ENCODE measurements around the gene RBM43.

RBM43 gene

DNA sequence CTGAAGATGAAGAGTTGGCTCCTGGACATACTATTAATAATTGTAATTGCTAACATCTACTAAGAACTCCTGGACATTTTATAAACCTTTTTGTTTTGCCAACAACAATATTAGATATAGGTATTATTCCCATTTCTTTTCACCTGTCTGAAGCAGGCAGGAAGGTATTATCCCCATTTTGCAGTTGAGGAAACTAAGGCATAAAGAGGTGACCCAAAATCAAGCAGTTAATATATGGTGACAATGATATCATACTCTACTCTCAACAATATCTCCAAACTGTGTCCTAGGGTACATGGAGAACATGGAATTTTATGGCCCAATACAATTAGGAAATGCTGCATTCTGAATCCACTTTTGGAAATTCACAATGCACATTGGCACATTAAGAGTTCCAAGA lies 29.6 kb upstream of the RBM43 start:
- no peak for DNase-seq (ENCODE audit: low read depth)
- Histone ChIP-seq H3K9ac (ENCODE audit: low read length) (no peak overlapping the region), H3K9me3 (ENCODE audit: control insufficient read depth, low read length) (no peaks in the 10 kb centered on the region), H3K27me3 (replicated peaks; ENCODE audit: control insufficient read depth, insufficient read depth, low read length) (no peaks in the 10 kb centered on the region), H3K36me3 (ENCODE audit: control insufficient read depth, insufficient read depth, low read length, severe bottlenecking) (no peaks in the 10 kb centered on the region), H3K4me1 (ENCODE audit: control insufficient read depth, insufficient read depth, low read length) (peaks cover 24% of the 10 kb centered on the region), H3K4me3 (ENCODE audit: low read length) (no peak overlapping the region)

DNA sequence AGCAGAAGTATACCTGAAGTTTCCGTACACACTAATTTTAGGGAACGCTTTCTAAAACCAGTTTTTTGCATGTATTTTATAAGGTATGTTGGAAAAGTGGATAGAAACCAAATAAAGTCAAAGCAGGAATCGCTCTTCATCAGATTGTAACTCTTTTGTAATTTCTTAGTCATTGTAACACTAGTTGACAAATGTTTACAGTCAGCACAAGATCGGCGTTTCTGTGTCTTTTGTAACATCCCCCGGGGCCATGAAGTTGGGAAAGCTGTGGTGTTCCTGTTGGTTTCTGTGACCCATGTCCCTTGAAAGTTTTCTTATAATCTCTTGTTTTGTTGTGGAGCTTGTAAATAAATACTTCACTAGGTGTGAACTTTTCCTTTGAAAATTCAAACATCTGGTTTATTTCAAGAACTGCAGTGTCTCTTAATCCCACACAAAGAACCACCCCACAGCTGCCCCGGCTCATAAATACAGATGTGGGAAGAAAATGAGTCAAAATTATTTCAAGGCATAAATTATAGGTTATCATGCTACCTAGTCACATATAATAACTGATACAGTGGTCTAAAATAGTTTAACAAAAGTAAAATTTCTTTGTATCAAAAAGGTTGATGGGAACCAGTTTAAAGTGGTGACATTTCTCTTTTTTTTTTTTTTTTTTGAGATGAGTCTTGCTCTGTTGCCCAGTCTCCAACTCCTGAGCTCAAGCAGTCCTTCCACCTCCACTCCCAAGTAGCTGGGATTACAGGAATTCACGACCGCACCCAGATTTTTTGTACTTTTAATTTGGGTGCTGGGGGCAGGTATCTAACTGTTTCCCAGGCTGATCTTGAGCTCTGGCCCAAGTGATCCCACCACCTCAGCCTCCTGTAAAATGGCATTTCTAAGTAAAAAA lies 28.6 kb upstream of the RBM43 start:
- H3K4me1 ChIP-seq (ENCODE audit: control insufficient read depth, insufficient read depth, low read length) = peaks cover 24% of the 10 kb centered on the region
- DNase-seq (ENCODE audit: low read depth) = peak; percentile 94
- no peaks in the 10 kb centered on the region for H3K9me3 ChIP-seq (ENCODE audit: control insufficient read depth, low read length)
- no peaks in the 10 kb centered on the region for H3K36me3 ChIP-seq (ENCODE audit: control insufficient read depth, insufficient read depth, low read length, severe bottlenecking)
- peak overlapping the region; percentile 93 for H3K9ac ChIP-seq (ENCODE audit: low read length)
- H3K27me3 ChIP-seq (replicated peaks; ENCODE audit: control insufficient read depth, insufficient read depth, low read length) = no peaks in the 10 kb centered on the region
- peak overlapping the region; percentile 87 for H3K4me3 ChIP-seq (ENCODE audit: low read length)

GRCh38 chr2:151287513-151288250 lies 26.0 kb upstream of the RBM43 start:
- Histone ChIP-seq H3K4me3 (ENCODE audit: low read length) (no peak overlapping the region), H3K9me3 (ENCODE audit: control insufficient read depth, low read length) (no peaks in the 10 kb centered on the region), H3K36me3 (ENCODE audit: control insufficient read depth, insufficient read depth, low read length, severe bottlenecking) (no peaks in the 10 kb centered on the region), H3K4me1 (ENCODE audit: control insufficient read depth, insufficient read depth, low read length) (peaks cover 23% of the 10 kb centered on the region), H3K27me3 (replicated peaks; ENCODE audit: control insufficient read depth, insufficient read depth, low read length) (no peaks in the 10 kb centered on the region), H3K9ac (ENCODE audit: low read length) (no peak overlapping the region)
- DNase-seq (ENCODE audit: low read depth) = no peak

GRCh38 chr2:151282401-151282800 lies 20.7 kb upstream of the RBM43 start:
- peaks cover 7% of the 10 kb centered on the region for H3K4me1 ChIP-seq (ENCODE audit: control insufficient read depth, insufficient read depth, low read length)
- no peaks in the 10 kb centered on the region for H3K27me3 ChIP-seq (replicated peaks; ENCODE audit: control insufficient read depth, insufficient read depth, low read length)
- no peak for DNase-seq (ENCODE audit: low read depth)
- H3K9me3 ChIP-seq (ENCODE audit: control insufficient read depth, low read length) = no peaks in the 10 kb centered on the region
- H3K4me3 ChIP-seq (ENCODE audit: low read length) = no peak overlapping the region
- H3K9ac ChIP-seq (ENCODE audit: low read length) = no peak overlapping the region
- H3K36me3 ChIP-seq (ENCODE audit: control insufficient read depth, insufficient read depth, low read length, severe bottlenecking) = peaks cover 11% of the 10 kb centered on the region

- peaks cover 7% of the 10 kb centered on the region for H3K4me1 ChIP-seq (ENCODE audit: control insufficient read depth, insufficient read depth, low read length)
- H3K27me3 ChIP-seq (replicated peaks; ENCODE audit: control insufficient read depth, insufficient read depth, low read length) = no peaks in the 10 kb centered on the region
- H3K4me3 ChIP-seq (ENCODE audit: low read length) = no peak overlapping the region
- no peak overlapping the region for H3K9ac ChIP-seq (ENCODE audit: low read length)
- H3K9me3 ChIP-seq (ENCODE audit: control insufficient read depth, low read length) = no peaks in the 10 kb centered on the region
- peak; percentile 71 for DNase-seq (ENCODE audit: low read depth)
- H3K36me3 ChIP-seq (ENCODE audit: control insufficient read depth, insufficient read depth, low read length, severe bottlenecking) = peaks cover 11% of the 10 kb centered on the region
Measured at GRCh38 chr2:151280271-151280670, 18.6 kb upstream of the RBM43 start.

- peaks cover 7% of the 10 kb centered on the region for H3K4me1 ChIP-seq (ENCODE audit: control insufficient read depth, insufficient read depth, low read length)
- peaks cover 11% of the 10 kb centered on the region for H3K36me3 ChIP-seq (ENCODE audit: control insufficient read depth, insufficient read depth, low read length, severe bottlenecking)
Measured at GRCh38 chr2:151278487-151278886, 16.8 kb upstream of the RBM43 start.

GRCh38 chr2:151277067-151277466 lies 15.4 kb upstream of the RBM43 start:
- Histone ChIP-seq H3K4me3 (ENCODE audit: low read length) (no peak overlapping the region), H3K9me3 (ENCODE audit: control insufficient read depth, low read length) (no peaks in the 10 kb centered on the region), H3K36me3 (ENCODE audit: control insufficient read depth, insufficient read depth, low read length, severe bottlenecking) (peaks cover 18% of the 10 kb centered on the region), H3K9ac (ENCODE audit: low read length) (no peak overlapping the region), H3K27me3 (replicated peaks; ENCODE audit: control insufficient read depth, insufficient read depth, low read length) (no peaks in the 10 kb centered on the region), H3K4me1 (ENCODE audit: control insufficient read depth, insufficient read depth, low read length) (peaks cover 7% of the 10 kb centered on the region)
- no peak for DNase-seq (ENCODE audit: low read depth)

More at GRCh38 chr2:151278487-151278886, 16.8 kb upstream of the RBM43 start:
- Histone ChIP-seq H3K9me3 (ENCODE audit: control insufficient read depth, low read length) (no peaks in the 10 kb centered on the region), H3K27me3 (replicated peaks; ENCODE audit: control insufficient read depth, insufficient read depth, low read length) (no peaks in the 10 kb centered on the region), H3K9ac (ENCODE audit: low read length) (no peak overlapping the region), H3K4me3 (ENCODE audit: low read length) (no peak overlapping the region)
- DNase-seq (ENCODE audit: low read depth) = no peak

GRCh38 chr2:151275291-151275690 lies 13.6 kb upstream of the RBM43 start:
- no peaks in the 10 kb centered on the region for H3K27me3 ChIP-seq (replicated peaks; ENCODE audit: control insufficient read depth, insufficient read depth, low read length)

GRCh38 chr2:151271824-151272223 lies 10.2 kb upstream of the RBM43 start:
- Histone ChIP-seq H3K4me3 (ENCODE audit: low read length) (no peak overlapping the region), H3K4me1 (ENCODE audit: control insufficient read depth, insufficient read depth, low read length) (no peaks in the 10 kb centered on the region), H3K27me3 (replicated peaks; ENCODE audit: control insufficient read depth, insufficient read depth, low read length) (no peaks in the 10 kb centered on the region), H3K36me3 (ENCODE audit: control insufficient read depth, insufficient read depth, low read length, severe bottlenecking) (peaks cover 14% of the 10 kb centered on the region), H3K9me3 (ENCODE audit: control insufficient read depth, low read length) (no peaks in the 10 kb centered on the region), H3K9ac (ENCODE audit: low read length) (no peak overlapping the region)
- no peak for DNase-seq (ENCODE audit: low read depth)

More at GRCh38 chr2:151275291-151275690, 13.6 kb upstream of the RBM43 start:
- Histone ChIP-seq H3K9me3 (ENCODE audit: control insufficient read depth, low read length) (no peaks in the 10 kb centered on the region), H3K36me3 (ENCODE audit: control insufficient read depth, insufficient read depth, low read length, severe bottlenecking) (peaks cover 23% of the 10 kb centered on the region), H3K9ac (ENCODE audit: low read length) (no peak overlapping the region), H3K4me1 (ENCODE audit: control insufficient read depth, insufficient read depth, low read length) (peaks cover 4% of the 10 kb centered on the region), H3K4me3 (ENCODE audit: low read length) (no peak overlapping the region)
- no peak for DNase-seq (ENCODE audit: low read depth)

GRCh38 chr2:151269798-151270568 lies 8.3 kb upstream of the RBM43 start:
- Histone ChIP-seq H3K4me3 (ENCODE audit: low read length) (no peak overlapping the region), H3K9ac (ENCODE audit: low read length) (no peak overlapping the region), H3K27me3 (replicated peaks; ENCODE audit: control insufficient read depth, insufficient read depth, low read length) (no peaks in the 10 kb centered on the region), H3K36me3 (ENCODE audit: control insufficient read depth, insufficient read depth, low read length, severe bottlenecking) (peaks cover 14% of the 10 kb centered on the region), H3K9me3 (ENCODE audit: control insufficient read depth, low read length) (no peaks in the 10 kb centered on the region), H3K4me1 (ENCODE audit: control insufficient read depth, insufficient read depth, low read length) (no peaks in the 10 kb centered on the region)
- no peak for DNase-seq (ENCODE audit: low read depth)

DNA sequence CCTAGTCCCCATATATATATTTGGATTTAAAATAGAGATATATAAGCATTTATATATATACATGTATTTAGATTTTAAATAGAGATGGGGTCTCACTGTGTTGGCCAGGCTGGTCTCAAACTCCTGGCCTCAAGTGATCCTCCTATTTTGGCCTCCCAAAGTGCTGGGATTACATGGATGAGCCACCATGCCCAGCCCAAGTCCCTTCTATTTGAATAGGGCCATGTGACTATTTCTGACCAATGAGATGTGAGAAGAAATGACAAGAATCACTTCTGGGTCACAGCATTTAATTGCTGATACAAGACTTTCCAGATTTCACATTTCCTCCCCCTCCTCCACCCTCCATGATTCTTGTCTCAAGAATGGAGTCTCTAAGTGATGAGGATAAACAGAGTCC lies 6.4 kb upstream of the RBM43 start:
- Histone ChIP-seq H3K9me3 (ENCODE audit: control insufficient read depth, low read length) (no peaks in the 10 kb centered on the region), H3K9ac (ENCODE audit: low read length) (no peak overlapping the region), H3K36me3 (ENCODE audit: control insufficient read depth, insufficient read depth, low read length, severe bottlenecking) (peaks cover 13% of the 10 kb centered on the region), H3K4me3 (ENCODE audit: low read length) (no peak overlapping the region), H3K27me3 (replicated peaks; ENCODE audit: control insufficient read depth, insufficient read depth, low read length) (no peaks in the 10 kb centered on the region), H3K4me1 (ENCODE audit: control insufficient read depth, insufficient read depth, low read length) (no peaks in the 10 kb centered on the region)
- DNase-seq (ENCODE audit: low read depth) = no peak
